ENCODE measurements around the gene CLDN14.

DNA sequence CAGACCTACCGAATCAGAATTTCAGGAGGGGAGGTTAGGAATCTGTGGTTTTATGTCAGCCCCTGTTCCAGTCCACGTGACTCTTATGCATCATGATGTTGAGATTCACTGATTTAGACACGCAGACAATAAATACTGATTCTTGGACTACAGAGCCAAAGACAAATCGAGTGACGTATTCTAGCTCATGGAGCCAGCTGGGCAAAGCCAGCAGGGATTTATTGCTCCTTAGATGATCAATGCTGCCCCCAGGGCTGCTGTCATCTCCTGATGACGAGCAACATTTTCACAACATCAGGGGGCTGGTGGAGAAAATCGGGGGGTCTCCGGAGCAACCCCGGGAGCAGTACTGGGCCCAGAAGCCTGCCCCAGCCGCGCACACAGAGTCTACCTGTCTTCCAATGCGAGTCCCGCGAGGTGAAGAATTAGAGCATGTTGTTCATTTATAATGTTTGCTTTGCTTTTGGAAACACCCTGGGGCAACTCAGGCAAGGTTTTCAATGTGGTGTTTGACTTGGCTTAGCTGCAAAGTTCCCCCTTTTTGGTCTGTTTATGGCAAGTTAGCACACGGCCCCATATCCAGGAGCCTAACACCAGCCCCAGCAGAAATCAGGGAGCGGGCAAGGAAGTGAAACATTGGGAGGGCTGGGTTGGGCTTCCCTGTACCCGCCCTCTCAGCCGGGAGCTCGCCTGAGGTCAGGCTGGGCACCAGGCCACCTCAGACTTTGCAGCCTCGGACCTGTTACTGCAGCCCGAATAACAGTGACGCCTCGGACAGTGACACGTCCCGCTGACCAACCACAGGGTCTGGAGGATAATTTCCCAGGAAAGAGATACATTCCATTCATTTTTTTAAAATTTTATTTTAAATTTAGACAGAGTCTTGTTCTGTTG is 19.9 kb upstream of the CLDN14 start:
- TF ChIP-seq, protein P1, sequence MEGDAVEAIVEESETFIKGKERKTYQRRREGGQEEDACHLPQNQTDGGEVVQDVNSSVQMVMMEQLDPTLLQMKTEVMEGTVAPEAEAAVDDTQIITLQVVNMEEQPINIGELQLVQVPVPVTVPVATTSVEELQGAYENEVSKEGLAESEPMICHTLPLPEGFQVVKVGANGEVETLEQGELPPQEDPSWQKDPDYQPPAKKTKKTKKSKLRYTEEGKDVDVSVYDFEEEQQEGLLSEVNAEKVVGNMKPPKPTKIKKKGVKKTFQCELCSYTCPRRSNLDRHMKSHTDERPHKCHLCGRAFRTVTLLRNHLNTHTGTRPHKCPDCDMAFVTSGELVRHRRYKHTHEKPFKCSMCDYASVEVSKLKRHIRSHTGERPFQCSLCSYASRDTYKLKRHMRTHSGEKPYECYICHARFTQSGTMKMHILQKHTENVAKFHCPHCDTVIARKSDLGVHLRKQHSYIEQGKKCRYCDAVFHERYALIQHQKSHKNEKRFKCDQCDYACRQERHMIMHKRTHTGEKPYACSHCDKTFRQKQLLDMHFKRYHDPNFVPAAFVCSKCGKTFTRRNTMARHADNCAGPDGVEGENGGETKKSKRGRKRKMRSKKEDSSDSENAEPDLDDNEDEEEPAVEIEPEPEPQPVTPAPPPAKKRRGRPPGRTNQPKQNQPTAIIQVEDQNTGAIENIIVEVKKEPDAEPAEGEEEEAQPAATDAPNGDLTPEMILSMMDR (IDR thresholded peaks at IDR 0.05): no peak
- TF ChIP-seq POLR2A (IDR thresholded peaks at IDR 0.05): no peak
- TF ChIP-seq EP300 (IDR thresholded peaks at IDR 0.05): no peak

Data from stomach (tissue), 4 donors.